ENCODE results near the gene CNPY3.

DNA sequence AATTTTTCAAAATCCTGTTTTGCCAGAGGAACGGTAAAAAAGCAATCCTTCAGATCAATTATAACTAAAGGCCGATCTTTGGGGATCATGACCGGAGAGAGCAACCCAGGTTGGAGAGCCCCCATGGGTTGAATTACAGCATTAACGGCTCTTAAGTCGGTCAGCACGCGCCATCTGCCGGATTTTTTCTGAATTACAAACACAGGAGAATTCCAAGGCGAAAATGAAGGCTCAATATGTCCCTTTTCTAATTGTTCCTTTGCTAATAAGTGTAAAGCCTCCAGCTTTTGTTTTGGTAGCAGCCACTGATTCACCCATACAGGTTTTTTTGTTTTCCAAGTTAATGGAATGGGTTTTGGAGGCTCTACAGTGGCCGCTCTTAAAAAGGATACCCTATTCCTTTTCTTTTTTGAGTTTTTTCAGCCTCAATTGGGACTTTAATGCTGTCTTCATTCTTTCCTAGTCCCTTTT lies 30.4 kb upstream of the CNPY3 start:
- TF ChIP-seq, protein P1, sequence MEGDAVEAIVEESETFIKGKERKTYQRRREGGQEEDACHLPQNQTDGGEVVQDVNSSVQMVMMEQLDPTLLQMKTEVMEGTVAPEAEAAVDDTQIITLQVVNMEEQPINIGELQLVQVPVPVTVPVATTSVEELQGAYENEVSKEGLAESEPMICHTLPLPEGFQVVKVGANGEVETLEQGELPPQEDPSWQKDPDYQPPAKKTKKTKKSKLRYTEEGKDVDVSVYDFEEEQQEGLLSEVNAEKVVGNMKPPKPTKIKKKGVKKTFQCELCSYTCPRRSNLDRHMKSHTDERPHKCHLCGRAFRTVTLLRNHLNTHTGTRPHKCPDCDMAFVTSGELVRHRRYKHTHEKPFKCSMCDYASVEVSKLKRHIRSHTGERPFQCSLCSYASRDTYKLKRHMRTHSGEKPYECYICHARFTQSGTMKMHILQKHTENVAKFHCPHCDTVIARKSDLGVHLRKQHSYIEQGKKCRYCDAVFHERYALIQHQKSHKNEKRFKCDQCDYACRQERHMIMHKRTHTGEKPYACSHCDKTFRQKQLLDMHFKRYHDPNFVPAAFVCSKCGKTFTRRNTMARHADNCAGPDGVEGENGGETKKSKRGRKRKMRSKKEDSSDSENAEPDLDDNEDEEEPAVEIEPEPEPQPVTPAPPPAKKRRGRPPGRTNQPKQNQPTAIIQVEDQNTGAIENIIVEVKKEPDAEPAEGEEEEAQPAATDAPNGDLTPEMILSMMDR (IDR thresholded peaks at IDR 0.05), result peak; percentile 58 to 86 (median 74)
- no peak for TF ChIP-seq POLR2A (IDR thresholded peaks at IDR 0.05)

All from body of pancreas (tissue), 4 donors.